GM12892 (cell line): ENCODE results near the gene UBAP2L.

ENCODE experiments used
- DNase-seq: peaks from one replicate; pipeline ENCODE4 v3.0.0; 2011; ENCODE audit not compliant: insufficient read length
- FAIRE-seq: peaks from 2 replicates; lab custom pipeline; 2011; peaks lifted over from hg19 to GRCh38; lab: Jason Lieb, UNC
- POLR2A ChIP-seq: IDR thresholded peaks from 2 replicates; pipeline ENCODE4 v1.6.1; 2011; ENCODE audit warnings: low read depth, low read length, control low read depth
- POLR2AphosphoS5 ChIP-seq: IDR thresholded peaks from 2 replicates; pipeline ENCODE4 v1.6.1; 2011; ENCODE audit warnings: low read depth, low read length, control low read depth
- TAF1 ChIP-seq: IDR thresholded peaks from 2 replicates; pipeline ENCODE4 v1.6.1; 2011; ENCODE audit warnings: low read depth, mild to moderate bottlenecking, control low read depth, low read length, borderline replicate concordance

The UBAP2L gene

DNA sequence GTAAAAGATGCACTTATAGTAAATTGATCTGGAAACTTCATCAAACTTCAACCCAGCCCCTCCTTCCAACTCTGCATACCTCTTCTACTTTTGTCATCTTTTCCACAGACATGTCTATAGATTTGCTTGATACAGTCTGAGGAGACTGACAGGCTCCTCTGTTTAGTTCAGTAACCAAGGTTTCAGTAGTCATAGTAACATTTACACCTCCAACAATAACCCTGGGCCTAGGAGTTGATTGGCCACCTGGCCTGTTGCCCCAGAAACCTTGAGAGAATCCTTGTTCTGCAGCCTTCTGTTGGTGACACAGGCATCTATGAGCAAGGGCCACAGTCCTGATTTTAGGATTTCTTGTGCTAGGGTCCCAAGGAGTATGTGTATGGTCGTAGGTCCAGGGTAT, 14.6 kb upstream of the UBAP2L start, which contains the start of gene CFAP141:
Gene CFAP141, minus strand, starts transcription at position 138 of the 400 bp plus-strand sequence. Its CDS starts 26 bp downstream, at position 112.
- FAIRE-seq (no peak), DNase-seq (no peak)
- no peak for TF ChIP-seq POLR2AphosphoS5
- TF ChIP-seq POLR2A = no peak
- no peak for TF ChIP-seq TAF1

DNA sequence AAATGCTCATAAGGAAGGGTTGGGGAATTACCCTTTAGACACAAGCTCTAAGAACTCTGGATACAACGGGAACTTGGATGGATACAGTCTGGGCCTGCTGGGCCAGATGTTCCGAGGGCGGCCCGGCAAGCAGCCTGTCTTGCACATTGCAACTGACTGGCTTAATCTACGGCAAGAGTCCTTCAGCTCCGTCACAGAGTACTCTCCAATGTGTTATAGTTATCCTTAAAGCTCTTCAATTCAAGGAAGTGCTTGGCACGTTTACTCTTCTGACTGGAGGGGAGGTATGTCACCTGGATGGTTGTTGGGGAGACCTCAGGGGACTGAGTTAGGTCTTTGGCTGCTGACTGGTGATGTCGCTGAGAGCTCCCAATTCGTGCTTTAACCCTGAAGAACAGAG, 13.5 kb upstream of the UBAP2L start:
- FAIRE-seq (no peak), DNase-seq (no peak)
- TF ChIP-seq POLR2AphosphoS5 (0 out of 2 replicates have a peak, but pooled peaks have one; percentile 4), POLR2A (no peak)

DNA sequence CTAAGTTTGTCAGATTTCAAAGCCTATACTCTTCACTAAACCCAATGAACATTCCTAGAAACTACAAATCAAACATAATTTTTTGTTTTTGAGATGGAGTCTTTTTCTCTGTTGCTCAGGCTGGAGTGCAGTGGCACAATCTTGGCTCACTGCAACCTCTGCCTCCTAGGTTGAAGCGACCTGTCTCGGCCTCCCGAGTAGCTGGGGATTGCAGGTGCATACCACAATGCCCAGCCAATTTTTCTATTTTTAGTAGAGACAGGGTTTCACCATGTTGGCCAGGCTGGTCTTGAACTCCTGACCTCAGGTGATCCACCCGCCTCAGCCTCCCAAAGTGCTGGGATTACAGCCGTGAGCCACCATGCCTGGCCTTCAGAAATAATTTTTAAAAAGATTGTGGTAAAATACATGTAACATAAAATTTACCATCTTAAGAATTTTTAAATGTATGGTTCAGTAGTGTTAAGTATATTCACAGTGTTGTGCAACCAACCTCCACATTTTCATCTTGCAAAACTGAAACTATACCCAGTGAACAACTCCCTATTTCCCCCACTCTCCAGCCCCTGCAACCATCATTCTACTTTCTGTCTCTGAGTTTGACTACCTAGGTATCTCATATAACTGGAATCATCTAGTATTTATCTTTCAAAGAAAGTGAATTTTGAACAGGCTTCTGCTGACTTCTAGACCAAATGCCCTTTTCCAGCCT, 11.9 kb upstream of the UBAP2L start:
- DNase-seq = no peak
- no peak for TF ChIP-seq POLR2A
- TF ChIP-seq TAF1 = no peak
- no peak for TF ChIP-seq POLR2AphosphoS5
- FAIRE-seq = no peak

- FAIRE-seq (no peak), DNase-seq (no peak)
- TF ChIP-seq POLR2A (no peak), POLR2AphosphoS5 (no peak), TAF1 (no peak)
Measured at GRCh38 chr1:154212083-154212482, 8.7 kb upstream of the UBAP2L start.

- no peak for DNase-seq
Measured at GRCh38 chr1:154213274-154213673, 7.5 kb upstream of the UBAP2L start.

GRCh38 chr1:154218545-154218944, 2.2 kb upstream of the UBAP2L start:
- DNase-seq (no peak), FAIRE-seq (no peak)
- TF ChIP-seq POLR2A (no peak), POLR2AphosphoS5 (no peak), TAF1 (no peak)

More at GRCh38 chr1:154213274-154213673, 7.5 kb upstream of the UBAP2L start:
- no peak for FAIRE-seq
- no peak for TF ChIP-seq TAF1

DNA sequence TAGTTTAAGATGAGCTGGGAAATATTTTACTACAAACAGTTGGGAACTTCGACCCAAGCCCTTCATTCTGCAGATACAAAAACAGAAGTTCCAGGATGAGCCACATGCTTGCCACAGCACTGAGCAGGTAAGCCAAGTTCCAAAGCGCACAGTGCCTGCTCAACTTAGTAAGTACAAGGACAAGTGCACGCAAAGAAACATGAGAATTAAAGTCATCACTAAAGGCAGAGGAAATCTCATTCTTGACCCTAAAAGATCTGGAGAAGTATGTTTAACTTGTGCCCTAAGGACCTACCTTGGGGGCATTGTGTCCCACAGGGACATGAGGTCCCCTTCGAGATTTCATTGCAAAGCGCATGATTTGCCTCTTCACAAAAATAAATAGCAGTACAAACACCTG, 1.2 kb upstream of the UBAP2L start:
- TF ChIP-seq POLR2AphosphoS5 = no peak
- no peak for TF ChIP-seq TAF1
- no peak for TF ChIP-seq POLR2A
- no peak for DNase-seq
- FAIRE-seq = no peak

GRCh38 chr1:154220970-154221277, 169 bp downstream of the UBAP2L start:
- no peak for DNase-seq
- FAIRE-seq = no peak
- TF ChIP-seq POLR2AphosphoS5 (peak; percentile 7; the same call in 1 of the 2 replicates), TAF1 (no peak)

- DNase-seq (peak; percentile 37), FAIRE-seq (no peak)
- TF ChIP-seq POLR2AphosphoS5 = peak; percentile 84
- TF ChIP-seq POLR2A = peak; percentile 91
- TF ChIP-seq TAF1 = no peak
Measured at GRCh38 chr1:154221278-154222001, 685 bp downstream of the UBAP2L start.

DNA sequence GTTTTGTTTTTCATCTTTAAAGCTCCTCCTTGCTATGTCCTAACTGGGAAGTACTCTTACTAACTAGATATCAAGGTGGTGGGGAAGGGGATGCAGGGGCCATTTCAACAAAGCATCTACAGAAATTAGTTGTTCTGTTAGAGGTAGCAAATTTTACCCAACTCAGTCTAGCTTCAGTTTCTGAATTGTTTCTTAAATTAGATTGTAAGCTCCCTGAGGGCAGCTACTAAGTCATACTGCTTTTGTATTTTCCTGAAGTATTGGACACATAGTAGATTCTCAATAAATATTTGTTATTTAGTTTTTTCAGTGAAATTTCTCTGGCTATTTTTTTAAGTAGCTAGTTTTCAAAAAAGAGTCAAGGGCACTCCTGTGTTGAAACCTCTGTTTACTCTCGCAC, 1.8 kb downstream of the UBAP2L start:
- DNase-seq = no peak
- no peak for FAIRE-seq
- TF ChIP-seq POLR2AphosphoS5 = no peak
- TF ChIP-seq TAF1 = no peak
- TF ChIP-seq POLR2A = no peak

DNA sequence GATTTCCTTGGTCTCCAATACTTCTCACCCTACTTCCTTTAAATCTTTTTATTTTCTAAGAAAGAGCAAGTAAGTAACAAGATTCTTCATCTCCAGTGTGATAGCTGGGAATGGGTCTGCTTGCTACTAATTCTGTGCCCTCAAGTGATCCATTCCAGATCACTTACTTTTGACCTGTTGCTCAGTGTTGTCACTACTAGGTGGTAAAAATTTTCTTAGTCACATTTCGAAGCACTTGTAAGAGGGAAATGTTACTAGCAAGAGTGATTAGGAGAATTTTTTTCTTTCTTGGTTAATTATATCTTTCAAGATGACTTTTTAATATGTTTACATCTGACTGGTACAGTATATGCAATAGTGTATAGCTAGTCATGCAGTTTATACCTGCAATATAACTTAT, 2.2 kb downstream of the UBAP2L start:
- TF ChIP-seq POLR2A (no peak), TAF1 (no peak), POLR2AphosphoS5 (no peak)
- DNase-seq (no peak), FAIRE-seq (no peak)

GRCh38 chr1:154223621-154224020, 2.9 kb downstream of the UBAP2L start:
- no peak for FAIRE-seq
- no peak for DNase-seq
- no peak for TF ChIP-seq POLR2AphosphoS5
- TF ChIP-seq POLR2A = no peak
- no peak for TF ChIP-seq TAF1
